HG02678 (cell line): ENCODE measurements around the gene ARMC2.
"Not testable (repeated sequence)": the region's sequence is repeated elsewhere in the genome, so short reads cannot be mapped to it uniquely, and the experiment has no call there.

Experiments
- ATAC-seq: cut with Tn5 transposase; IDR thresholded peaks from one replicate; pipeline ENCODE4 v1.9.1; 2021; ENCODE audit warnings: mild to moderate bottlenecking, moderate library complexity; ENCODE audit not compliant: unreplicated experiment

The ARMC2 gene, protein sequence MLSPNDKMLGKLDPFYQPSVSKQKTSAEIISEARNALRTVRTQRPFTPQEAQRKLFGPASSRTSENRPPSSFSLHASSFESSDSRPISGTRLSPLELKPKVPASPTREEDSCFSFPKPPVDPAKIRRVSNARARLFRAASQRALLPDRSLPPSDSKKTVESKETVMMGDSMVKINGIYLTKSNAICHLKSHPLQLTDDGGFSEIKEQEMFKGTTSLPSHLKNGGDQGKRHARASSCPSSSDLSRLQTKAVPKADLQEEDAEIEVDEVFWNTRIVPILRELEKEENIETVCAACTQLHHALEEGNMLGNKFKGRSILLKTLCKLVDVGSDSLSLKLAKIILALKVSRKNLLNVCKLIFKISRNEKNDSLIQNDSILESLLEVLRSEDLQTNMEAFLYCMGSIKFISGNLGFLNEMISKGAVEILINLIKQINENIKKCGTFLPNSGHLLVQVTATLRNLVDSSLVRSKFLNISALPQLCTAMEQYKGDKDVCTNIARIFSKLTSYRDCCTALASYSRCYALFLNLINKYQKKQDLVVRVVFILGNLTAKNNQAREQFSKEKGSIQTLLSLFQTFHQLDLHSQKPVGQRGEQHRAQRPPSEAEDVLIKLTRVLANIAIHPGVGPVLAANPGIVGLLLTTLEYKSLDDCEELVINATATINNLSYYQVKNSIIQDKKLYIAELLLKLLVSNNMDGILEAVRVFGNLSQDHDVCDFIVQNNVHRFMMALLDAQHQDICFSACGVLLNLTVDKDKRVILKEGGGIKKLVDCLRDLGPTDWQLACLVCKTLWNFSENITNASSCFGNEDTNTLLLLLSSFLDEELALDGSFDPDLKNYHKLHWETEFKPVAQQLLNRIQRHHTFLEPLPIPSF

DNA sequence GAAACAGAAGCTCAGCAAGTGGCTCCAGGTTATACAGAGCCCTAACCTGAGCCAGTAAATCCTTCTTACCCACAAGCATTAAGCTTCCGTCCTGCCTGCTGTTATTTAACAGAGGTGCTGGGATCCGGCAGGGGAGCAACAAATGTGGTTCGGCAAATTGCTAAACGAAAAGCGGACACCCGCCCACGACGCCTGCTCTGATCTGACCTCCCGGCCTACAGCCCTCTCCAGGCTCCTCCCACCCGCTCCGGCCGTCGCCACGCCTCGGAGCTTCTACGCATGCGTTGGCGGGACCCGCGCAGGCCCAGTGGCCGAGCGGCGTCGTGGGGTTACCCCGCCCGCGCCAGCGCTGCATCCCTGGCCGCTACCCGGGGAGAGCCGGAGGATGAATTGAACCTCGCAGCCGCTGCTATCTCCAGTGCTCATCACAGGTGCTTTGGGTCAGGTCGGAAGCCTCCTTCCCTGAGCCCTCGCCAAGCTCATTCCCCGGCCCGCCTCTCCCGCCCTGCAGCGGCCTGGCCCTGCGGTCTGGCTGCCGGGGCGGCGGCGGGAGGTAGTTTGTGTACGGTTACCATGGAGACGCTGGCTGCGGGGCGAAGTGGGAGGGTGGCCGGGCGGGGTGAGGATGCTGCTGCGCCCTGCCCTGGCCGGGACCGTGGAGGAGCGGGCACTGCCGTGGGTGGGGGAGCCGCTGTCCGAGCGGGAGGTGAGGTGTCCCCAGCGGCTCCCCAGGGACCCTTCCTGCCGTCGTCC lies at the start of gene ARMC2:
Gene ARMC2 (plus strand): TSS at position 307 of the 753 bp plus-strand sequence. CDS start 5,846 bp downstream, outside the sequence.
- peak; percentile 98 for ATAC-seq

DNA sequence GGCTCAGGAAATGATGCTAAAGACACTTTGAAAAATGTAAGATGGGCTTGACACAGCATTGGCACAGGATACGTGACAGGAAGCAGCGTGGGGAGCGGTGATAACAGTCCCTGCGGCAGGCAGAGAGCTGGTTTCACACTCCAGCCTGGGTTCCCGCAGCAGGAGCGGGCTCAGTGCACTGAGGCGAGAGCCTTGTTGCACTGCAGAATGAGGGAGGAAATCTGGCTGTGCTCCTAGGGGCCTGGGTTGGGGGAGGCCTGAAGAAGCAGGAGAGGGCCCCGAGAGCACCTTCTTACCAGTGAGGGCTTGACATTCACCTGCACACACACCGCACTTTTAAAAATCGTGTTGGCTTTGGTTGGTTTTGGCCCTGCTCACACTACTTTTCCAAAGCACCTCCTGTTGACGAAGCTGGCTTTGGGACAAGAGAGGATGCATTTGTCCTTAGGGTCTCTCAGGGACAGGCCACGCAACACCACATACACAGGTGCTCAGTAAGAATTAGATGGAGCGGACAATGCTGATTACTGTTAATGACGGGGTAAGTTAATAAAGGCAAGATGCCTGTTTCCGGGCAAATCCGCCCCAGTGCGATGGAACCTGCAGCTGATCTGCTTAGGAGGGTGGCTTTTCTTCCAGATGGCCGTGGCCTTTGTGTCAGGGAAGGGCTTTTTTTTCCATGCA lies 49.4 kb upstream of the ARMC2 start:
- no peak for ATAC-seq

DNA sequence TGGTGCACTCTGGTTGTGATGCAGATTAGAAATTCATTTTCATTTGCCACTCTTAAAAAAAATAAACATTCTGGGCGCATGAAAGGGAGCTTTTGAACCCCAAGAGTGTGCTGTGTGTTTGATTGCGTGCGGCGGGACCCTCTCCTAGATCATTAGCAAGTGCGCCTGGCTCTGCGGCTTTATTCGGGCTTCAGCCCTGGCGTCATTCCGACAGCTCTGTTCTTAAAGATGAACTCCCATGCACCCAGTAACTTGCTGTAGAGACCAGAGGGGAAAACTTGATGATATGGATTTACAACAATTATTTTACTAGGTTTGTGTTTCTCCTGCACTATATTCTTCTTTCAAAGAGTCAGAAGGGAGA lies 48.9 kb upstream of the ARMC2 start:
- no peak for ATAC-seq

DNA sequence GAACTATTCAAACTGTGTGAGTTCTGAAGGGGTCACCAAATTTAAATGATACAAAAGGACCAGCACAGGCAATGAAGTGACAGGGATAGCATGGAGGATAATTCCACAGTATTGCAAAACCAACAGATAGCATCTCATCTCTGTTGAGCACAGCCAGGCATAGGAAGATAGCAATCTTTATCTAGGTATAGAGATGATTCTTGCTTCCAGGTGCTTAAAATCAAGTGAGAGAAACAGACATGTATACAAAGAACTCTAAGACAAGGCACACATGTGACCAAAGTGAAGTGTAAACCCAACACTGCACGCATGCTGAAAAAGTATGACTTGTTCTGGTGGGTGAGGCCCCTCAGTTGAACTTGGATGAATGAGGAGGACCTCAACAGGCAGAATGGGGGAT lies 48.4 kb upstream of the ARMC2 start:
- no peak for ATAC-seq

DNA sequence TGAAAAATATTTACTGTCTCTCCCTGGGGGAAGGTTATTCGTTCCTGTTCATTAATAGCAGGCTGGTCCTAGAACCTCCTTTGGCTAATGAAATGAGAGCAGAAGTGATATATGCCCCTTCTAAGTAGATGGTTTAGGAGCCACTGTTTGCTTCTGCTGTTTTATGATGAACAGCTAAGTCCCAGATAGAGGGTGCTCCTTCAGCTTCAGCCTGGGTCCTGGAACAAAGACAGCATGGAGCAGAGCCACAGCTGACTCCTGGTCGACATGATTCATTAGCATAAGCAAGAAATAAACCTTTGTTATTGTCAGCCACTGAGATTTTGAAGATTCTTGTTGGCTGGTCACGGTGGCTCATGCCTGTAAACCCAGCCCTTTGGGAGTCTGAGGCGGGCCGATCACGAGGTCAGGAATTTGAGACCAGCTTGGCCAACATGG lies 47.8 kb upstream of the ARMC2 start:
- no peak for ATAC-seq

DNA sequence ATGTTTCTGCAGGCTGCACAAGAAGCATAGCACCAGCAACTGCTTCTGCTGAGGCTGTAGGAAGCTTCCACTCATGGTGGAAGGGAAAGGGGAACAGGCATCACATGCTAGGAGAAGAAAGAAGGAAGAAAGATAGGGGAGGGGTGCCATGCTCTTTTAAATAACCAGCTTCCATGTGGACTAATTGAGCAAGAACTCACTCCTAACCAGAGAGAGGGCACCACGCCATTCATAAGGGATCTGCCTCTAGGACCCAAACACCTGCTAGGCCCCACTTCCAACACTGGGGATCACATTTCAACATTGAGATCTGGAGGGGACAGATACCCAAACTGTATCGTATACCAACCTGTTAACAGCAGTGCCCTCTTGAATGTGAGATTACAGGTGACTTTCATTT lies 46.9 kb upstream of the ARMC2 start:
- ATAC-seq = no peak

DNA sequence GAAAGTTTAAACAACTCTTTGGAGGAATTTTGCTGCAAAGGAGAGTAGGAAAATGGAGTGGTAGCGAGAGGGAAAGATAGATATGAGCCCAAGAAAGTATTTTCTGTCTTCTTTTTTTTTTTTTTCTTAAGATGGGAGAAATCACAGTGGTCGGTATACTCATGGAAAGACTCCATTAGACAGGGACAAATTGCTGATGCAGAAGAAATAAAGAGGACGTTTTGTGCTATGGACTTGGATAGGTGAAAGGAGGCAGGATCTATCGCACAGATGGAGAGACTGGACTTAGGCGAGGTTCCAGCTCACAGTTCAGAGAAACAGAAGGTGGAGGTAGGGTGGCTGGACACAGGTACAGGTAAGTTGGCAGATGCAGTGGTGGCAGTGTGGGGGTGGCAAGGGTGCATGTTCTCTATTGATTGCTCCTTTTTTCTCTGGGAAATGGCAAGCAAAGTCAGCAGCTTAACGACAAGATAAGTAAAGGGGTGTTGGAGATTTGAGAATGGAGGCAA lies 44.2 kb upstream of the ARMC2 start:
- ATAC-seq = no peak

DNA sequence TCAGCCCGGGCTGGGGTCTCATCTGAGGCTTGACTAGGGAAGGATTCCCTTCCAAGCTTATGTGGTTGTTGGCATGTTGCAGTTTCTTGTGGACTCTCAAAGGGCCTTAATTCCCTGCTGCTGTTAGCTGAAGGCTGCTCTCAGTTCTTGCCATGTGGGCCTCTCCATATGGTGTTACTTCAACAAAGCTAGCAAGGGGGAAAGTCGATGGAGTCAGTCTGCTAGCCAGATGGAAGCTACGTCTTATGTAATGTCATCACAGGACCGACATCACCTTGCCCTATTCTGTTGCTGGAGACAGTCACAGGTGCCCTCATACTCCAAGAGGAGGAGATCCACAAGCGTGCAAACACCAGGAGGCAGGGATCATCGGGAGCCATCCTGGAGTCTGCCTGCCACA lies 43.3 kb upstream of the ARMC2 start:
- ATAC-seq = no peak

DNA sequence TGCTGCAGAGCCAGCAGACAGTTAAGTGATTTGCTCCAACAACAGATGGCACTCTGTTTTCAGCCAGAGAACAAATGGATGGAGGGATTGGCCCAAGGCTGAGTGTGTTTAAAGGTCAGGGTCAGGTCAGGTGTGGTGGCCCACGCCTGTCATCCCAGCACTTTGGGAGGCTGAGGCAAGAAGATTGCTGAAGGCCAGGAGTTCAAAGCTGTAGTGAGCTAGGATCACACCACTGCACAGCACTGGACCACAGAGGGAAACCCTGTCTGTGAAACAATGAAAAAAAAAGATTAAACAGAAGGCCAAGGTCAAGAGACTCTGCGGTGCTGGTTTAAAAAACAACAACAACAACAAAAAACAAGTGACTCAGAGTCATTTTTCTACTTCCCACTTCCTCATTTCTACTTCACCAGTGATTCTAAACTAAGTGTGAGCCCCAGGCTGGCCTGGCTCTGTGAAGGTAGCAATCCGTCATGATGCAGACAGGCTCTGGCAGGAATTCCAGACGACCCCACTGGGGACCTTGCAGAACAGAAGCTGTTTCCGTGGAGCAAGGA lies 42.5 kb upstream of the ARMC2 start:
- ATAC-seq = peak; percentile 83

DNA sequence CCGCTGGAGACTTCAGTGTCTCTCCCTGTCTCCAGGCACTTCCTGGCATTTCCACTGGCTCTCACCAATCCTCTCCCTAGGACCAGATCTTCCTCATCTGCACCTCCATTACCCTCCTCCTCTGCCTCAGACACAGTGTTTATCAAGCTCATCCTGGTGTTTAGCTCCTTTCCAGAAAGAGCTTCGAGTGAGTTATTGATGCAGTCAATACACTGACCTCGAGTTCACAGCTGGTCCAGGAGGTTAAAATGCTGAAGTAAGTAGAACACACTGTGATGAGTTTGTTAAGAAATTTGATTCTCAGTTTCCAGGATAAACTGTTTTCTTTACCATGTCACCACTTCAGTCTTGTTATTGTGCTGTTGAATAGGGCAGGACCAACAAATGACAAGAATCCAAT lies 42.1 kb upstream of the ARMC2 start:
- ATAC-seq = peak; percentile 6

DNA sequence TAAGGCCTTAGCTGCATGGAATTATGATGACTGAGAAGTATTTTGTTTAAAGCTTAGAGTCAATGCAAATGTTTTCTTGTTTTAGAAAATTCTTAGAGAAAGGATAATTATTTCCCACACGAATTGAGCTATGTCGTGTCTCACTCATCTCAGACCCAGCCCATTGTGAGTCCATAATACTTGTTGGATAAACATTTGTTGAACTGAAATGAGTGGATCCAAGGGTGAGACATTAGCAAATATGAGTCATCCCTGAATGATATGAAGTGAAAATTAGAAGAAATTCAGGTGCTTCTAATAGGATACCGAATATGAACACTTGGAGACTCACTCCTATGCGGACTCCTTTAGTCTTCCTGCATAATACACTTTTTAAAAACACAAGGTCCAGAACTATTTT lies 41.6 kb upstream of the ARMC2 start:
- ATAC-seq = no peak

DNA sequence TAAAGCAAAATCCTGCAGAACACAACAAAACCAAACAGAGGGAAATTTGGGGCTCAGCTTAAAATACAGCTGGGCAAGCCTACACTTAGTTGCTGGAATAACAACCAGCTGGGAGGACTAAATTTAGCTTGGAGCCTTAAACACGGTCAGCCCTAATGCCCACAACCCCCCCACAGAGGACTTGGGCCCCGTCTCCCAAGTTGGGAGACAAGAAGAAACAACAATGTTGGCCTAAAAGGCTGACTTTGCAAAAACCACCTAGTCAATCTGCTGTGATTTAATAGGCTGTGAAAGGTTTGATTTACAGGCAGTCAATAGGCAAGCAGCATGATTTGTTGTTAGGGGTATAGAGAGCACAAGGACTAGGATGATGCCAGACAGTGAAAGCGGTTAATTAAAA lies 40.3 kb upstream of the ARMC2 start:
- ATAC-seq = no peak

DNA sequence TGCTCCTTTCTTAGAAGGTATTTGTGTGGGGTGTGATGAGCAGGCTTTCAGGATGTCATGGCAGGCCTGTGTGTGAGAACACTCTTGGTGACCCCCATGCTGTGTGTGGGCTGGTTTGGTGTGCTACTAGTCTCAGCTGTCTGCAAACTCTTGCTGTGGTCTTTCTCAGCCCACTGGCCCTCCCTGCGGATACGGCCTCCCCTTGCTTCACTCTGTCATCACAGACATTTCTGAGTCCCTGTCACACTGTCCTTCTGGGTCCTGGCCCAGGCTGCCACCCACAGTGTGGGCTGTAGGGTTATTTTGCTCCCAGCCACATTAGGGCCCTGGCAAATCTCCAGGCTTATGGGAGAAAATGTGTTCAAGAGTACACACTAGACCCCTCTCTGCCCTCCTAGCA lies 39.0 kb upstream of the ARMC2 start:
- ATAC-seq = no peak

DNA sequence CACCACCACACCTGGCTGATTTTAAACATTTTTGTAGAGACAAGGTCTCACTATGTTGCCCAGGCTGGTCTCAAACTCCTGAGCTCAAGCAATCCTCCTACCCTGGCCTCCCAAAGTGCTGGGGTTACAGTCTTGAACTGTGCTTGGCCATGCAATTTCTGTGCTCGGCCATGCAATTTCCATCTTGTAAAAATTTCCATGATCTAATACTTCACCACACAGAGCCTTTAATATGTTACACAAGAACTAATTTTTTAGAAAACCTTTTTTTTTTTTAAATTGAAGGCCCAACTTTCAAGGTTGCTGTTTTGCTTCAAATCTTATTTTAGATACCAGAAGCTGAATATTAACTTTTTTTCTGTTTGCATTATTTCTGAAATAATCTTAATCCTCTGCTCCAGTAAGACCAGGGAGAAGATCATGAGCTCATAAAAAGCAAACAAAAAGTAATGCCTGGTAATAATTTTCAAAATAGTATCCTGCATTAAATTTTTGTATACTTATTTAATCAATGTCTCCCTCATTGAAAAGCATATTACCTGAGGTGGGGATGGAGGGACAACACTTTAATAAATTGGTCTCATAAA lies 38.1 kb upstream of the ARMC2 start:
- no peak for ATAC-seq

DNA sequence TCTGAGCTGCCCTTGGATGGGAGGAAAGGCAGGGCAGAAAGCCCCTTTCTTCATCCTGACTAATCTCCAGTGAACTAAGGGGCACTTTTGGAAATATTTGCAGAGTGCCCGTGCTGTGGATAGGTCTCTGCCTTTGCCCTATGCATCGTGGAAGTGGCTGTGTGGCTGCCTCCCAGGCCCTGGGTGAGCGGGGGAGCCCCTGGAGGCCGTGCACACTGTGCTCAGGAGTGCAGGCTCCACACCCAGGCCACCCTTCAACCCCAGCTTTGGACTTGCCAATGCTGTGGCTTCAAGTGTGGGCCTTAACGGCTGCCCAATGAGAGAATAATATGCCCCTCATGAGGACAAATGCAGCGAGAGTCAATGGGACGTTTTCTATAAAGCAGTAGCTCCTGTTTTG lies 36.7 kb upstream of the ARMC2 start:
- no peak for ATAC-seq

DNA sequence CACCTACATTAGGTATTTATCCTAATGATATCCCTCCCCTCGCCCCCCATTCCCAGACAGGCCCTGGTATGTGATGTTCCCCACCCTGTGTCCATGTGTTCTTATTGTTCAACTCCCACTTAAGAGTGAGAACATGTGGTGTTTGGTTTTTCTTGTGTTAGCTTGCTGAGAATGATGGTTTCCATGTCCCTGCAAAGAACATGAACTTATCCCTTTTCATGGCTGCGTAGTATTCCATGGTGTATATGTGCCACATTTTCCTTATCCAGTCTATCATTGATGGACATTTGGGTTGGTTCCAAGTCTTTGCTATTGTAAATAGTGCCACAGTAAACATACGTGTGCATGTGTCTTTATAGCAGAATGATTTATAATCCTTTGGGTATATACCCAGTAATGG lies 35.0 kb upstream of the ARMC2 start:
- not testable (repeated sequence) for ATAC-seq

DNA sequence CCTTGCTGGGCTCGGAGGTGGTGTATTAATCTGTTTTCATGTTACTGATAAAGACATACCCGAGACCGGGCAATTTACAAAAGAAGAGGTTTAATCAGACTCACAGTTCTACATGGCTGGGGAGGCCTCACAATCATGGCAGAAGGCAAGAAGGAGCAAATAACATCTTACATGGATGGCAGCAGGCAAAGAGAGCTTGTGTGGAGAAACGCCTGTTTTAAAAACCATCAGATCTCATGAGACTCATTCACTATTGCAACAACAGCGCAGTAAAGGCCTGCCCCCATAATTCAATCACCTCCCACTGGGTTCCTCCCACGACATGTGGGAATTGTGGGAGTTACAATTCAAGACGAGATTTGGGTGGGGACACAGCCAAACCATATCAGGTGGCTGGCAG lies 30.9 kb upstream of the ARMC2 start:
- not testable (repeated sequence) for ATAC-seq

DNA sequence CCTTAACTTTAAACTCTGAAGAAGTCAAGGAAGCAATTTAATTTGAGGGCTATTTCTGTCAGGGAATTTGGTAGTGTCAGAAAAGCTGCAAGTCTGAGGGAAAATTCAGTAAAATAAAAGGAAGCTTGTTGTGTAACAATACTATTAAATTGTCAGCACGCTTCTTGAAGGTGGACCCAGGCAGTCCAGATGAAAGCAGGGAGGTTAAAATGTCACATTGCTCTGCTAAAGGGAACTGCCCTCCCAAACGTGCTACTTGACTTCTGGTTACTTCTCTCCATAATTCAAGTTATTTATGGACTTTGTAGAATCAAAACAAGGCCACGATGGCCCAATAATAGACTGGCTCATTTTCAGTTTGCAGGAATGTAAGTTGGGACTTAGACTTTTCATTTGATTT lies 28.2 kb upstream of the ARMC2 start:
- ATAC-seq = no peak

DNA sequence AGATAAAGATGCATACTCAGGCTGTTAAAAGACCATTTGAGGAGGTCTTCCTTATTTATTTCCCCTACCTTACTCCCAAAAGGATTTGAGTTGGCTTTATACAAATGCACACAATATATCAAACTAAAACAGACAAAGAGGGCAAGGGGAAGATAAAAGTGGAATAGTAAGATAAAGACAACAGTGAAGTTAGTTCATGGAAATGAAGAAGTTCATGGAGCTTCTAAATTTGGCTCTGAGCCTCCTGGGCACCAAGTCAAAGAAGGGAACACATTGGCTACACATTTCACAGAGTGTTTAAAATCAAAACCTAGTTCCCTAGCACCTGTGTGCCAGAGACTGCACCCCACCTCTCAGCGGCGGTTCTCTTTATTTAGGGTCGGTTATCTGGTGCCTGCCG lies 25.8 kb upstream of the ARMC2 start:
- ATAC-seq = no peak

DNA sequence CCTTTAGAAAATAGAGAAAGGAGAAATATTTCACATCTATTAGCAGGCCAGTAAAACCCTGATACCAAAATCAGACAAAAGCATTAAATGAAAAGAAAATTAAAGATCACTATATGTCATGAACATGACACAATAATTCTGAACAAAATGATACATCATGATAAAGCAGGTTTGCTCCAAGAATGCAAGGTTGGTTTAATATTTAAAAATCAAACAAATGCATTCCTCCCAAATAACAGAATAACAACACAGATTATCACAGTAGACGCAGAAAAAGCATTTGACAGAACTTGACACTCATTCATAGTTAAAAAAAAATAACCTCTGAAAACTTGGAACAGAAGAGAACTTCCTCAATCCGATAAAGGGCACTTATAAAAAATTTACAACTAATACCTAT lies 22.9 kb upstream of the ARMC2 start:
- no peak for ATAC-seq
